Activated T-cell treated with anti-CD3 and anti-CD28 coated beads for 48 hours (primary cell): ENCODE data around the gene ATG16L2.
"Not testable (repeated sequence)": the region's sequence is repeated elsewhere in the genome, so short reads cannot be mapped to it uniquely, and the experiment has no call there.

Experiments
- DNase-seq: peaks from one replicate; pipeline ENCODE4 v3.0.0-alpha.2; 2020; ENCODE audit warnings: low read depth

The ATG16L2 gene

GRCh38 chr11:72848846-72849466, 34.7 kb downstream of the ATG16L2 start:
- no peak for DNase-seq

GRCh38 chr11:72850832-72851231, 36.6 kb downstream of the ATG16L2 start:
- DNase-seq = no peak

GRCh38 chr11:72851726-72852125, 37.5 kb downstream of the ATG16L2 start:
- DNase-seq = no peak

GRCh38 chr11:72856065-72856464, 41.9 kb downstream of the ATG16L2 start:
- no peak for DNase-seq

GRCh38 chr11:72856551-72857345, 42.5 kb downstream of the ATG16L2 start:
- no peak for DNase-seq

GRCh38 chr11:72858267-72858666, 44.1 kb downstream of the ATG16L2 start:
- DNase-seq = not testable (repeated sequence)

- no peak for DNase-seq
Measured at GRCh38 chr11:72859126-72859525, 44.9 kb downstream of the ATG16L2 start.

GRCh38 chr11:72860010-72860409, 45.8 kb downstream of the ATG16L2 start:
- DNase-seq = no peak

GRCh38 chr11:72860592-72860991, 46.4 kb downstream of the ATG16L2 start:
- DNase-seq = no peak

GRCh38 chr11:72863091-72863490, 48.9 kb downstream of the ATG16L2 start:
- DNase-seq = no peak

GRCh38 chr11:72863916-72864315, 49.7 kb downstream of the ATG16L2 start:
- no peak for DNase-seq

- no peak for DNase-seq
Measured at GRCh38 chr11:72864702-72865655, 50.8 kb downstream of the ATG16L2 start.

- DNase-seq = no peak
Measured at GRCh38 chr11:72867970-72868369, 53.8 kb downstream of the ATG16L2 start.

- DNase-seq = no peak
Measured at GRCh38 chr11:72869831-72870230, 55.6 kb downstream of the ATG16L2 start.

- DNase-seq = no peak
Measured at GRCh38 chr11:72871119-72871518, 56.9 kb downstream of the ATG16L2 start.

GRCh38 chr11:72872012-72872411, 57.8 kb downstream of the ATG16L2 start:
- no peak for DNase-seq

- no peak for DNase-seq
Measured at GRCh38 chr11:72875736-72876135, 61.5 kb downstream of the ATG16L2 start.

- DNase-seq = no peak
Measured at GRCh38 chr11:72876147-72876546, 61.9 kb downstream of the ATG16L2 start.
